DMS79 (cell line): ENCODE measurements around the gene MGMT.

Experiments used
- DNase-seq: peaks from one replicate; lab custom pipeline; 2025; lab: John Stamatoyannopoulos, UW

Gene MGMT

GRCh38 chr10:129761981-129762956, 295.2 kb downstream of the MGMT start:
- DNase-seq = no peak

GRCh38 chr10:129764011-129764900, 297.2 kb downstream of the MGMT start:
- DNase-seq = no peak

- DNase-seq = no peak
These were observed 298.0 kb downstream of the MGMT start for GRCh38 chr10:129764901-129765663.

- no peak for DNase-seq
These were observed 298.9 kb downstream of the MGMT start for GRCh38 chr10:129765664-129766550.

GRCh38 chr10:129766611-129767550, 299.8 kb downstream of the MGMT start:
- DNase-seq = no peak

GRCh38 chr10:129767751-129768150, 300.7 kb downstream of the MGMT start:
- DNase-seq = no peak

GRCh38 chr10:129768437-129769355, 301.7 kb downstream of the MGMT start:
- no peak for DNase-seq

- DNase-seq = no peak
These were observed 302.5 kb downstream of the MGMT start for GRCh38 chr10:129769381-129770116.

GRCh38 chr10:129770286-129770685, 303.2 kb downstream of the MGMT start:
- DNase-seq = no peak

- no peak for DNase-seq
These were observed 304.0 kb downstream of the MGMT start for GRCh38 chr10:129771024-129771423.

- DNase-seq = no peak
These were observed 304.5 kb downstream of the MGMT start for GRCh38 chr10:129771576-129771975.

- no peak for DNase-seq
These were observed 305.0 kb downstream of the MGMT start for GRCh38 chr10:129771991-129772431.

GRCh38 chr10:129772468-129773358, 305.7 kb downstream of the MGMT start:
- no peak for DNase-seq

GRCh38 chr10:129773359-129773990, 306.4 kb downstream of the MGMT start:
- DNase-seq = no peak

- no peak for DNase-seq
These were observed 307.2 kb downstream of the MGMT start for GRCh38 chr10:129774082-129774735.
